K562 (cell line): ENCODE measurements around the gene BIN1. TPM values are rescaled to one million over a fixed set of nuclear protein-coding genes. Genes with fewer than 3 reads are reported as not detected.
A peak's percentile ranks its signal among the peaks of the same experiment; 100 is the strongest.

Source experiments
- ATAC-seq: fragments of 200-7000 bp; cut with Tn5 transposase; 3 replicates; pipeline ENCODE4 v1.9.1; 2020; ENCODE audit warnings: moderate library complexity
- BruUV-seq: library from RNA; stranded (reverse); fragments of 400-500 nt; replicated peaks from 2 replicates; lab custom pipeline; 2021; lab: Mats Ljungman, UMichigan
- CTCF ChIA-PET: fragments of 300-600 bp; formaldehyde crosslinking; extraction: SDS; loops from one replicate; lab custom pipeline; 2021; ENCODE audit warnings: low intra/inter-chr PET ratio; lab: Yijun Ruan, JAX
- POLR2A ChIA-PET: fragments of 300-600, 350-650 bp; sonication (Branson Sonifier 250); formaldehyde crosslinking; extraction: SDS; loops from one replicate; lab custom pipeline; 2021; ENCODE audit warnings: antibody characterized with exemption, inconsistent platforms; lab: Yijun Ruan, JAX
- DNase-seq, 4 experiments: peaks; one replicate each; pipeline versions ENCODE4 v3.0.0 to v3.0.0-alpha.2; 2011 to 2018; ENCODE audit warnings: low spot score in 3 of 4, mixed read lengths in 3 of 4; ENCODE audit errors: extremely low read depth in 1 of 4
- FAIRE-seq: peaks from 2 replicates; lab custom pipeline; 2011; peaks lifted over from hg19 to GRCh38; lab: Jason Lieb, UNC
- H2AFZ ChIP-seq: 2 replicates; pipeline ENCODE4 v1.6.0; 2011; ENCODE audit warnings: low read depth, low read length, control low read depth, inconsistent platforms
- H3K27ac ChIP-seq: fragments of 200-600 bp; 3 replicates; pipeline ENCODE4 v1.8.0; 2011; ENCODE audit warnings: low read depth, mild to moderate bottlenecking, control low read depth, inconsistent platforms, low read length, moderate library complexity, mixed read lengths; ENCODE audit errors: extremely low read depth
- H3K27me3 ChIP-seq, 2 experiments: fragments of 300-600 bp in 1 of 2; 2 replicates in 1 of 2; 3 replicates in 1 of 2; pipeline versions ENCODE4 v1.6.0 to v1.8.0; 2011; ENCODE audit warnings: inconsistent platforms in 2 of 2, low read length in 2 of 2, mild to moderate bottlenecking in 1 of 2, mixed read lengths in 1 of 2, moderate library complexity in 1 of 2; ENCODE audit not compliant: control insufficient read depth in 2 of 2, insufficient read depth in 2 of 2
- H3K36me3 ChIP-seq: fragments of 300-600 bp; 3 replicates; pipeline ENCODE4 v1.8.0; 2011; ENCODE audit warnings: mild to moderate bottlenecking, low read length, inconsistent platforms; ENCODE audit not compliant: control insufficient read depth, insufficient read depth
- H3K4me1 ChIP-seq, 2 experiments: fragments of 200-600 bp in 1 of 2; replicated peaks in 1 of 2; 2 replicates in 1 of 2; 3 replicates in 1 of 2; pipeline versions ENCODE4 v1.5.1 to v1.8.0; 2011; ENCODE audit warnings: inconsistent platforms in 2 of 2, low read length in 2 of 2, mild to moderate bottlenecking in 1 of 2, mixed read lengths in 1 of 2, moderate library complexity in 1 of 2; ENCODE audit not compliant: control insufficient read depth in 2 of 2, insufficient read depth in 2 of 2
- H3K4me2 ChIP-seq: 2 replicates; pipeline ENCODE4 v1.6.1; 2011; ENCODE audit warnings: low read length, control low read depth, inconsistent platforms, mixed read lengths; ENCODE audit not compliant: insufficient read depth
- H3K4me3 ChIP-seq: fragments of 200-600 bp; sonication (generic), shearing (Covaris generic); 2 replicates; pipeline ENCODE4 v1.5.1; 2016; ENCODE audit warnings: control low read depth, inconsistent platforms
- H3K79me2 ChIP-seq: fragments of 200-600 bp; 3 replicates; pipeline ENCODE4 v1.8.0; 2011; ENCODE audit warnings: low read length, inconsistent platforms; ENCODE audit not compliant: control insufficient read depth, insufficient read depth
- H3K9ac ChIP-seq, 2 experiments: 2 replicates each; pipeline versions ENCODE4 v1.6.0 to v1.6.1; 2011; ENCODE audit warnings: low read depth in 2 of 2, low read length in 2 of 2, control low read depth in 1 of 2, inconsistent platforms in 1 of 2, mild to moderate bottlenecking in 1 of 2, mixed read lengths in 1 of 2; ENCODE audit not compliant: insufficient read depth in 1 of 2
- H3K9me1 ChIP-seq: one replicate; pipeline ENCODE4 v1.6.0; 2011; ENCODE audit warnings: inconsistent platforms, mild to moderate bottlenecking, low read length, moderate library complexity; ENCODE audit not compliant: control insufficient read depth, insufficient read depth
- H3K9me3 ChIP-seq: replicated peaks from 2 replicates; pipeline ENCODE4 v1.5.1; 2011; ENCODE audit warnings: low read depth, low read length, inconsistent platforms; ENCODE audit not compliant: control insufficient read depth, insufficient read depth
- H4K20me1 ChIP-seq: replicated peaks from 2 replicates; pipeline ENCODE4 v1.6.1; 2011; ENCODE audit warnings: low read length, inconsistent platforms, mixed read lengths; ENCODE audit not compliant: control insufficient read depth, insufficient read depth
- DDX20 ChIP-seq: fragments of 450-650 bp; IDR thresholded peaks from 2 replicates; pipeline ENCODE4 v1.6.1; 2016; ENCODE audit warnings: missing genetic modification characterization, low read depth, mild to moderate bottlenecking, missing compliant biosample characterization, moderate library complexity
- DMBX1 ChIP-seq: fragments of 250-450 bp; sonication (Bioruptor Pico); IDR thresholded peaks from 2 replicates; pipeline ENCODE4 v1.8.0; 2022; ENCODE audit warnings: inconsistent platforms, mild to moderate bottlenecking, moderate library complexity, borderline replicate concordance
- FOXM1 ChIP-seq, 2 experiments: fragments of 450-650 bp in 1 of 2; sonication (generic) in 1 of 2; formaldehyde crosslinking in 1 of 2; IDR thresholded peaks; 2 replicates each; pipeline versions ENCODE4 v1.6.1 to v1.9.0; 2017 to 2022; ENCODE audit warnings: low read depth in 2 of 2, mild to moderate bottlenecking in 2 of 2, missing genetic modification reagents in 1 of 2, moderate library complexity in 1 of 2
- KAT2B ChIP-seq: IDR thresholded peaks from one replicate; pipeline ENCODE4 v1.6.1; 2012; ENCODE audit warnings: low read depth, mild to moderate bottlenecking, control low read depth, inconsistent platforms, low read length, moderate library complexity
- NCOA1 ChIP-seq: fragments of 450-650 bp; IDR thresholded peaks from 2 replicates; pipeline ENCODE4 v1.6.1; 2016; ENCODE audit warnings: low read depth
- PHF20 ChIP-seq: fragments of 450-650 bp; IDR thresholded peaks from 2 replicates; pipeline ENCODE4 v1.6.1; 2018; ENCODE audit not compliant: partially characterized antibody
- RBM25 ChIP-seq: fragments of 200-400 bp; formaldehyde crosslinking; IDR thresholded peaks from 2 replicates; pipeline ENCODE4 v1.6.1; 2018; ENCODE audit warnings: low read length, low read depth, moderate library complexity; ENCODE audit not compliant: severe bottlenecking
- ZNF134 ChIP-seq: fragments of 250-450 bp; sonication (Bioruptor Pico); conservative IDR thresholded peaks from 2 replicates; pipeline ENCODE4 v1.4.0; 2020
- WGBS: fragments of 100-300 bp; shearing (Covaris generic); methylation state at CpG from one replicate; pipeline ENCODE4 v1.1.6; 2016; ENCODE audit warnings: low coverage, mixed read lengths; ENCODE audit not compliant: insufficient coverage; ENCODE audit errors: missing lambda C conversion rate; 5-methylcytosine and 5-hydroxymethylcytosine counted together
- in situ Hi-C: fragments of 300-500 bp; cut with MboI; formaldehyde crosslinking; loops from 4 replicates; pipeline ENCODE4 v1.15.0; 2018; ENCODE audit warnings: inconsistent platforms, mixed read lengths
- intact Hi-C: fragments of 100-400 bp; cut with micrococcal nuclease; formaldehyde crosslinking; loops from 2 replicates; pipeline ENCODE4 v1.14.2; 2022
- polyA plus RNA-seq, 8 experiments: library from polyadenylated mRNA; depleted of rRNA in 4 of 8; stranded (reverse) in 5 of 8; unstranded in 3 of 8; fragments of >200 nt; fragmentation: Nextera tagmentation in 2 of 8; fragmentation: Illumina TruSeq in 1 of 8; extraction: Ambion mirVana in 2 of 8; extraction: Trizol in 1 of 8; gene quantifications; 2 replicates each; pipeline versions ENCODE4 v1.2.1 to v1.2.3, GENCODE V29; 2011 to 2014; ENCODE audit warnings: inconsistent platforms in 1 of 8, missing spikeins in 1 of 8
- total RNA-seq, 7 experiments: library from RNA; depleted of rRNA in 6 of 7; stranded (reverse); fragments of >200 nt in 6 of 7; fragmentation: Illumina TruSeq in 2 of 7; extraction: Trizol in 2 of 7; gene quantifications; 2 replicates each; pipeline versions ENCODE4 v1.2.1 to v1.2.3, GENCODE V29; 2011 to 2021; ENCODE audit warnings: low replicate concordance in 1 of 7
- TF ChIP-seq, protein P1 (sequence below): fragments of 250-450 bp; sonication (Bioruptor Pico); IDR thresholded peaks from 2 replicates; pipeline ENCODE4 v1.8.0; 2021; ENCODE audit warnings: moderate library complexity, mild to moderate bottlenecking, inconsistent platforms
- TF ChIP-seq, protein P2 (sequence below): sonication (generic); formaldehyde crosslinking; IDR thresholded peaks from 2 replicates; pipeline ENCODE4 v1.8.0; 2022; ENCODE audit warnings: mild to moderate bottlenecking, missing genetic modification reagents
- TF ChIP-seq, protein P3 (sequence below): sonication (generic); formaldehyde crosslinking; IDR thresholded peaks from 2 replicates; pipeline ENCODE4 v1.8.0; 2022; ENCODE audit warnings: mild to moderate bottlenecking, missing genetic modification reagents
- TF ChIP-seq, protein P4 (sequence below): fragments of 250-450 bp; sonication (Bioruptor Pico); IDR thresholded peaks from 2 replicates; pipeline ENCODE4 v1.5.1; 2021; ENCODE audit warnings: mild to moderate bottlenecking
- TF ChIP-seq, protein P5 (sequence below): fragments of 450-650 bp; formaldehyde crosslinking; IDR thresholded peaks from 2 replicates; pipeline ENCODE4 v1.4.0; 2020; ENCODE audit warnings: mild to moderate bottlenecking

BIN1 gene
- total and polyA plus RNA-seq, 9 of the 15 experiments (the other 6 are each of a cell fraction or from before 2014, with no cell fraction given): 0.04 to 2.8 (median 0.79) TPM; not detected in 1

DNA sequence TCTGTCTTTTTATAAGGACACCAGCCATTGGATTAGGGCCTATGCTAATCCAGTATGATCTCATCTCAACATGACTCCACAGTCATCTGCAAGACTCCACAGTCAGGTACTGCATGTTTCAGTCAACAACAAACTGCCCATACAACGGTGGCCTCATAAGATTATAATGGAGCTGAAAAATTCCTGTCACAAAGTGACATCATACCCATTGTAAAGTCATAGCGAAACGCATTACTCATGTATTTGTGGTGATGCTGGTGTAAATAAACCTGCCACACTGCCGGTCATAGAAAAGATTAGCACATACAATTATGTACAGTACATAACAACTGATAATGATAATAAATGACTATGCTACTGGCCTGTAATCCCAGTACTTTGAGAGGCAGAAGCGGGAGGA lies 106.0 kb downstream of the BIN1 start (continued):
- TF ChIP-seq KAT2B (no peak), DDX20 (tag) (no peak)
- TF ChIP-seq, protein P1, sequence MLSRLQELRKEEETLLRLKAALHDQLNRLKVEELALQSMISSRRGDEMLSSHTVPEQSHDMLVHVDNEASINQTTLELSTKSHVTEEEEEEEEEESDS (CRISPR knock-in tag): no peak

DNA sequence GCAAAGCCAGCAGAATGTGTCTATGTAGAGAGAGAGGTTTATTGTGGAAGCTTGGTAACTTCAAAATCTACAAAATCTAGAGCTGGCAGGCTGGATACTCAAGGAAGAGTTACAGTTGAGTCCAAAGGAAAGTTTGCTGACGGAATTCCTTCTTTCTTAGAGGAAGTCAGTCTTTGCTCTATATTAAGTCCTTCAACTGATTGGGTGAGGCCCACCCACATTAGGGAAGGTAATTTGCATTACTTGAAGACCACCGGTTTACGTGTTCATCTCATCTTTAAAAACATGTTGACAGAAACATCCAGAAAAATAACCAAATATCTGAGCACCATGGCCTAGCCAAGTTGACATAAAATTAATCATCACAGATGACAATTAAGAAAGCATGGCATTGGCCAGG lies 106.8 kb downstream of the BIN1 start:
- Histone ChIP-seq H4K20me1 (no peaks in the 10 kb centered on the region), H3K79me2 (no peaks in the 10 kb centered on the region), H3K9ac (no peak overlapping the region), H3K9me1 (no peaks in the 10 kb centered on the region), H2AFZ (no peak overlapping the region), H3K27me3 (no peaks in the 10 kb centered on the region), H3K27ac (no peak overlapping the region), H3K36me3 (no peaks in the 10 kb centered on the region), H3K4me2 (no peak overlapping the region), H3K9me3 (no peaks in the 10 kb centered on the region; the same call in 1 of the 2 replicates), H3K4me1 (peaks cover under 1 to 9% of the 10 kb centered on the region in 2 experiments; a peak in 4 of 5 replicates), H3K4me3 (no peak overlapping the region)
- no TSS peak for BruUV-seq
- ChIA-PET CTCF (no interaction called here), POLR2A (no interaction called here)
- WGBS: 15% methylated on average over 3 of the region's 3 CpGs
- ATAC-seq (no peak), FAIRE-seq (no peak), DNase-seq (no peak)
- intact Hi-C loops (no loop called here), in situ Hi-C loops (no loop called here)
- TF ChIP-seq DMBX1 (CRISPR knock-in tag) (no peak), FOXM1 (IDR thresholded peaks at IDR 0.05; ENCODE audit: low read depth) (peak; percentile 43; the same call in 1 of the 2 replicates), FOXM1 (CRISPR knock-in tag; IDR thresholded peaks at IDR 0.05; ENCODE audit: low read depth) (no peak), NCOA1 (no peak), RBM25 (peak; percentile 75), PHF20 (no peak), ZNF134 (CRISPR knock-in tag) (peak; percentile 100)
- TF ChIP-seq, protein P2, sequence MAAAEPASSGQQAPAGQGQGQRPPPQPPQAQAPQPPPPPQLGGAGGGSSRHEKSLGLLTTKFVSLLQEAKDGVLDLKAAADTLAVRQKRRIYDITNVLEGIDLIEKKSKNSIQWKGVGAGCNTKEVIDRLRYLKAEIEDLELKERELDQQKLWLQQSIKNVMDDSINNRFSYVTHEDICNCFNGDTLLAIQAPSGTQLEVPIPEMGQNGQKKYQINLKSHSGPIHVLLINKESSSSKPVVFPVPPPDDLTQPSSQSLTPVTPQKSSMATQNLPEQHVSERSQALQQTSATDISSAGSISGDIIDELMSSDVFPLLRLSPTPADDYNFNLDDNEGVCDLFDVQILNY: no peak
- TF ChIP-seq, protein P3, sequence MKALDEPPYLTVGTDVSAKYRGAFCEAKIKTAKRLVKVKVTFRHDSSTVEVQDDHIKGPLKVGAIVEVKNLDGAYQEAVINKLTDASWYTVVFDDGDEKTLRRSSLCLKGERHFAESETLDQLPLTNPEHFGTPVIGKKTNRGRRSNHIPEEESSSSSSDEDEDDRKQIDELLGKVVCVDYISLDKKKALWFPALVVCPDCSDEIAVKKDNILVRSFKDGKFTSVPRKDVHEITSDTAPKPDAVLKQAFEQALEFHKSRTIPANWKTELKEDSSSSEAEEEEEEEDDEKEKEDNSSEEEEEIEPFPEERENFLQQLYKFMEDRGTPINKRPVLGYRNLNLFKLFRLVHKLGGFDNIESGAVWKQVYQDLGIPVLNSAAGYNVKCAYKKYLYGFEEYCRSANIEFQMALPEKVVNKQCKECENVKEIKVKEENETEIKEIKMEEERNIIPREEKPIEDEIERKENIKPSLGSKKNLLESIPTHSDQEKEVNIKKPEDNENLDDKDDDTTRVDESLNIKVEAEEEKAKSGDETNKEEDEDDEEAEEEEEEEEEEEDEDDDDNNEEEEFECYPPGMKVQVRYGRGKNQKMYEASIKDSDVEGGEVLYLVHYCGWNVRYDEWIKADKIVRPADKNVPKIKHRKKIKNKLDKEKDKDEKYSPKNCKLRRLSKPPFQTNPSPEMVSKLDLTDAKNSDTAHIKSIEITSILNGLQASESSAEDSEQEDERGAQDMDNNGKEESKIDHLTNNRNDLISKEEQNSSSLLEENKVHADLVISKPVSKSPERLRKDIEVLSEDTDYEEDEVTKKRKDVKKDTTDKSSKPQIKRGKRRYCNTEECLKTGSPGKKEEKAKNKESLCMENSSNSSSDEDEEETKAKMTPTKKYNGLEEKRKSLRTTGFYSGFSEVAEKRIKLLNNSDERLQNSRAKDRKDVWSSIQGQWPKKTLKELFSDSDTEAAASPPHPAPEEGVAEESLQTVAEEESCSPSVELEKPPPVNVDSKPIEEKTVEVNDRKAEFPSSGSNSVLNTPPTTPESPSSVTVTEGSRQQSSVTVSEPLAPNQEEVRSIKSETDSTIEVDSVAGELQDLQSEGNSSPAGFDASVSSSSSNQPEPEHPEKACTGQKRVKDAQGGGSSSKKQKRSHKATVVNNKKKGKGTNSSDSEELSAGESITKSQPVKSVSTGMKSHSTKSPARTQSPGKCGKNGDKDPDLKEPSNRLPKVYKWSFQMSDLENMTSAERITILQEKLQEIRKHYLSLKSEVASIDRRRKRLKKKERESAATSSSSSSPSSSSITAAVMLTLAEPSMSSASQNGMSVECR: no peak
- TF ChIP-seq, protein P4, sequence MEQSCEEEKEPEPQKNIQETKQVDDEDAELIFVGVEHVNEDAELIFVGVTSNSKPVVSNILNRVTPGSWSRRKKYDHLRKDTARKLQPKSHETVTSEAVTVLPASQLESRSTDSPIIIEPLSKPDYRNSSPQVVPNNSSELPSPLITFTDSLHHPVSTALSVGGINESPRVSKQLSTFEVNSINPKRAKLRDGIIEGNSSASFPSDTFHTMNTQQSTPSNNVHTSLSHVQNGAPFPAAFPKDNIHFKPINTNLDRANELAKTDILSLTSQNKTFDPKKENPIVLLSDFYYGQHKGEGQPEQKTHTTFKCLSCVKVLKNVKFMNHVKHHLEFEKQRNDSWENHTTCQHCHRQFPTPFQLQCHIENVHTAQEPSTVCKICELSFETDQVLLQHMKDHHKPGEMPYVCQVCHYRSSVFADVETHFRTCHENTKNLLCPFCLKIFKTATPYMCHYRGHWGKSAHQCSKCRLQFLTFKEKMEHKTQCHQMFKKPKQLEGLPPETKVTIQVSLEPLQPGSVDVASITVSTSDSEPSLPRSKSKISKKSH (CRISPR knock-in tag): no peak
- TF ChIP-seq, protein P5, sequence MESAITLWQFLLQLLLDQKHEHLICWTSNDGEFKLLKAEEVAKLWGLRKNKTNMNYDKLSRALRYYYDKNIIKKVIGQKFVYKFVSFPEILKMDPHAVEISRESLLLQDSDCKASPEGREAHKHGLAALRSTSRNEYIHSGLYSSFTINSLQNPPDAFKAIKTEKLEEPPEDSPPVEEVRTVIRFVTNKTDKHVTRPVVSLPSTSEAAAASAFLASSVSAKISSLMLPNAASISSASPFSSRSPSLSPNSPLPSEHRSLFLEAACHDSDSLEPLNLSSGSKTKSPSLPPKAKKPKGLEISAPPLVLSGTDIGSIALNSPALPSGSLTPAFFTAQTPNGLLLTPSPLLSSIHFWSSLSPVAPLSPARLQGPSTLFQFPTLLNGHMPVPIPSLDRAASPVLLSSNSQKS (CRISPR knock-in tag): no peak
